GM18951 (cell line): Measurements from ENCODE around the gene ZBTB9.

Experiments
- POLR2A ChIP-seq: IDR thresholded peaks from 4 replicates; pipeline ENCODE4 v1.6.1; 2011; ENCODE audit warnings: mild to moderate bottlenecking; ENCODE audit not compliant: insufficient read length, insufficient read depth; ENCODE audit errors: extremely low read depth
- in situ Hi-C: fragments of 300-500 bp; cut with MboI; formaldehyde crosslinking; loops from one replicate; pipeline ENCODE4 v1.12.0; 2022; ENCODE audit warnings: low sequenced_read_pairs, mixed read lengths, inconsistent platforms; ENCODE audit not compliant: unreplicated experiment

ZBTB9 gene

GRCh38 chr6:33432546-33432945 lies 21.8 kb upstream of the ZBTB9 start:
- in situ Hi-C loops, result no loop called here

GRCh38 chr6:33433001-33433543 lies 21.3 kb upstream of the ZBTB9 start:
- TF ChIP-seq POLR2A, result no peak
- in situ Hi-C loops, result no loop called here

More at GRCh38 chr6:33432546-33432945, 21.8 kb upstream of the ZBTB9 start:
- no peak for TF ChIP-seq POLR2A

GRCh38 chr6:33433544-33434191 lies 20.7 kb upstream of the ZBTB9 start:
- in situ Hi-C loops, result no loop called here
- no peak for TF ChIP-seq POLR2A

- TF ChIP-seq POLR2A, result no peak
- in situ Hi-C loops, result no loop called here
Observed at GRCh38 chr6:33434961-33435360, 19.4 kb upstream of the ZBTB9 start.

GRCh38 chr6:33437666-33438065 lies 16.7 kb upstream of the ZBTB9 start:
- in situ Hi-C loops, result no loop called here
- no peak for TF ChIP-seq POLR2A

GRCh38 chr6:33438978-33439594 lies 15.3 kb upstream of the ZBTB9 start:
- in situ Hi-C loops, result no loop called here
- TF ChIP-seq POLR2A, result no peak

- no peak for TF ChIP-seq POLR2A
- in situ Hi-C loops, result no loop called here
Observed at GRCh38 chr6:33439956-33440648, 14.3 kb upstream of the ZBTB9 start.

- no peak for TF ChIP-seq POLR2A
- in situ Hi-C loops, result no loop called here
Observed at GRCh38 chr6:33440649-33441309, 13.6 kb upstream of the ZBTB9 start.

GRCh38 chr6:33441457-33441856 lies 12.9 kb upstream of the ZBTB9 start:
- TF ChIP-seq POLR2A, result no peak
- in situ Hi-C loops, result no loop called here

GRCh38 chr6:33442283-33442682 lies 12.1 kb upstream of the ZBTB9 start:
- in situ Hi-C loops, result no loop called here
- TF ChIP-seq POLR2A, result no peak

GRCh38 chr6:33443025-33443424 lies 11.4 kb upstream of the ZBTB9 start:
- in situ Hi-C loops, result no loop called here
- no peak for TF ChIP-seq POLR2A

- no peak for TF ChIP-seq POLR2A
- in situ Hi-C loops, result no loop called here
Observed at GRCh38 chr6:33443619-33444504, 10.5 kb upstream of the ZBTB9 start.
